K562 (cell line): ENCODE results near the gene LRP3. TPM values are rescaled to one million over a fixed set of nuclear protein-coding genes. Genes with fewer than 3 reads are reported as not detected.

Experiments used
- CHD7 ChIP-seq: fragments of 200-600 bp; sonication (generic); IDR thresholded peaks from one replicate; pipeline ENCODE4 v1.6.1; 2012; ENCODE audit warnings: mild to moderate bottlenecking, low read depth, low read length, inconsistent platforms
- KHSRP ChIP-seq: fragments of 450-650 bp; IDR thresholded peaks from 2 replicates; pipeline ENCODE4 v1.6.1; 2017
- SAFB2 ChIP-seq: fragments of 200-400 bp; formaldehyde crosslinking; IDR thresholded peaks from 2 replicates; pipeline ENCODE4 v1.6.1; 2018; ENCODE audit warnings: borderline replicate concordance, low read length, low read depth, moderate library complexity; ENCODE audit not compliant: severe bottlenecking
- ZNF146 ChIP-seq: IDR thresholded peaks from one replicate; pipeline ENCODE4 v1.6.1; 2018; ENCODE audit warnings: missing compliant biosample characterization; ENCODE audit not compliant: unreplicated experiment
- polyA plus RNA-seq, 8 experiments: library from polyadenylated mRNA; depleted of rRNA in 4 of 8; stranded (reverse) in 5 of 8; unstranded in 3 of 8; fragments of >200 nt; fragmentation: Nextera tagmentation in 2 of 8; fragmentation: Illumina TruSeq in 1 of 8; extraction: Ambion mirVana in 2 of 8; extraction: Trizol in 1 of 8; gene quantifications; 2 replicates each; pipeline versions ENCODE4 v1.2.1 to v1.2.3, GENCODE V29; 2011 to 2014; ENCODE audit warnings: inconsistent platforms in 1 of 8, missing spikeins in 1 of 8
- total RNA-seq, 7 experiments: library from RNA; depleted of rRNA in 6 of 7; stranded (reverse); fragments of >200 nt in 6 of 7; fragmentation: Illumina TruSeq in 2 of 7; extraction: Trizol in 2 of 7; gene quantifications; 2 replicates each; pipeline versions ENCODE4 v1.2.1 to v1.2.3, GENCODE V29; 2011 to 2021; ENCODE audit warnings: low replicate concordance in 1 of 7
- TF ChIP-seq, protein P1 (sequence below): fragments of 450-650 bp; IDR thresholded peaks from 2 replicates; pipeline ENCODE4 v1.6.1; 2016; ENCODE audit warnings: mild to moderate bottlenecking, moderate library complexity

LRP3 gene
- total and polyA plus RNA-seq, 9 of the 15 experiments (the other 6 are each of a cell fraction or from before 2014, with no cell fraction given), result 0.29 TPM; not detected in 8

DNA sequence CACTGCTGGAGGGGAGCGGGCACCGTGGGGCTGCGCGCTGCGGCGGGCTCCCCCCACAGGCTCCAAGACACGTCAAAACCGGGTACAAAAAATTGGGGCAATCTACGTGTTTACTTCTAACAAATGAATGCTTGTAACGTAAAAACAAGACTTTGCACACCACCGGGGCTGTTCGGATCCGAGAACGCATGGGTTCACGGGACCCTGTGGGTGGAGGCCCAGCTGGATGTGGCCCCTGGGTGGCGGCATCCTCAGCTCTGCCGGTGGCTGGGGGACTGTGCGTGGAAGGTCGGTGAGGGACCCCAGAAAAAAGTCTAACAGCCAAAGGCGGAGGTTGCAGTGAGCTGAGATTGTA is 41.8 kb downstream of the LRP3 start (continued):
- TF ChIP-seq CHD7 (no peak), ZNF146 (CRISPR knock-in tag) (no peak), SAFB2 (no peak), KHSRP (no peak)
- TF ChIP-seq, protein P1, sequence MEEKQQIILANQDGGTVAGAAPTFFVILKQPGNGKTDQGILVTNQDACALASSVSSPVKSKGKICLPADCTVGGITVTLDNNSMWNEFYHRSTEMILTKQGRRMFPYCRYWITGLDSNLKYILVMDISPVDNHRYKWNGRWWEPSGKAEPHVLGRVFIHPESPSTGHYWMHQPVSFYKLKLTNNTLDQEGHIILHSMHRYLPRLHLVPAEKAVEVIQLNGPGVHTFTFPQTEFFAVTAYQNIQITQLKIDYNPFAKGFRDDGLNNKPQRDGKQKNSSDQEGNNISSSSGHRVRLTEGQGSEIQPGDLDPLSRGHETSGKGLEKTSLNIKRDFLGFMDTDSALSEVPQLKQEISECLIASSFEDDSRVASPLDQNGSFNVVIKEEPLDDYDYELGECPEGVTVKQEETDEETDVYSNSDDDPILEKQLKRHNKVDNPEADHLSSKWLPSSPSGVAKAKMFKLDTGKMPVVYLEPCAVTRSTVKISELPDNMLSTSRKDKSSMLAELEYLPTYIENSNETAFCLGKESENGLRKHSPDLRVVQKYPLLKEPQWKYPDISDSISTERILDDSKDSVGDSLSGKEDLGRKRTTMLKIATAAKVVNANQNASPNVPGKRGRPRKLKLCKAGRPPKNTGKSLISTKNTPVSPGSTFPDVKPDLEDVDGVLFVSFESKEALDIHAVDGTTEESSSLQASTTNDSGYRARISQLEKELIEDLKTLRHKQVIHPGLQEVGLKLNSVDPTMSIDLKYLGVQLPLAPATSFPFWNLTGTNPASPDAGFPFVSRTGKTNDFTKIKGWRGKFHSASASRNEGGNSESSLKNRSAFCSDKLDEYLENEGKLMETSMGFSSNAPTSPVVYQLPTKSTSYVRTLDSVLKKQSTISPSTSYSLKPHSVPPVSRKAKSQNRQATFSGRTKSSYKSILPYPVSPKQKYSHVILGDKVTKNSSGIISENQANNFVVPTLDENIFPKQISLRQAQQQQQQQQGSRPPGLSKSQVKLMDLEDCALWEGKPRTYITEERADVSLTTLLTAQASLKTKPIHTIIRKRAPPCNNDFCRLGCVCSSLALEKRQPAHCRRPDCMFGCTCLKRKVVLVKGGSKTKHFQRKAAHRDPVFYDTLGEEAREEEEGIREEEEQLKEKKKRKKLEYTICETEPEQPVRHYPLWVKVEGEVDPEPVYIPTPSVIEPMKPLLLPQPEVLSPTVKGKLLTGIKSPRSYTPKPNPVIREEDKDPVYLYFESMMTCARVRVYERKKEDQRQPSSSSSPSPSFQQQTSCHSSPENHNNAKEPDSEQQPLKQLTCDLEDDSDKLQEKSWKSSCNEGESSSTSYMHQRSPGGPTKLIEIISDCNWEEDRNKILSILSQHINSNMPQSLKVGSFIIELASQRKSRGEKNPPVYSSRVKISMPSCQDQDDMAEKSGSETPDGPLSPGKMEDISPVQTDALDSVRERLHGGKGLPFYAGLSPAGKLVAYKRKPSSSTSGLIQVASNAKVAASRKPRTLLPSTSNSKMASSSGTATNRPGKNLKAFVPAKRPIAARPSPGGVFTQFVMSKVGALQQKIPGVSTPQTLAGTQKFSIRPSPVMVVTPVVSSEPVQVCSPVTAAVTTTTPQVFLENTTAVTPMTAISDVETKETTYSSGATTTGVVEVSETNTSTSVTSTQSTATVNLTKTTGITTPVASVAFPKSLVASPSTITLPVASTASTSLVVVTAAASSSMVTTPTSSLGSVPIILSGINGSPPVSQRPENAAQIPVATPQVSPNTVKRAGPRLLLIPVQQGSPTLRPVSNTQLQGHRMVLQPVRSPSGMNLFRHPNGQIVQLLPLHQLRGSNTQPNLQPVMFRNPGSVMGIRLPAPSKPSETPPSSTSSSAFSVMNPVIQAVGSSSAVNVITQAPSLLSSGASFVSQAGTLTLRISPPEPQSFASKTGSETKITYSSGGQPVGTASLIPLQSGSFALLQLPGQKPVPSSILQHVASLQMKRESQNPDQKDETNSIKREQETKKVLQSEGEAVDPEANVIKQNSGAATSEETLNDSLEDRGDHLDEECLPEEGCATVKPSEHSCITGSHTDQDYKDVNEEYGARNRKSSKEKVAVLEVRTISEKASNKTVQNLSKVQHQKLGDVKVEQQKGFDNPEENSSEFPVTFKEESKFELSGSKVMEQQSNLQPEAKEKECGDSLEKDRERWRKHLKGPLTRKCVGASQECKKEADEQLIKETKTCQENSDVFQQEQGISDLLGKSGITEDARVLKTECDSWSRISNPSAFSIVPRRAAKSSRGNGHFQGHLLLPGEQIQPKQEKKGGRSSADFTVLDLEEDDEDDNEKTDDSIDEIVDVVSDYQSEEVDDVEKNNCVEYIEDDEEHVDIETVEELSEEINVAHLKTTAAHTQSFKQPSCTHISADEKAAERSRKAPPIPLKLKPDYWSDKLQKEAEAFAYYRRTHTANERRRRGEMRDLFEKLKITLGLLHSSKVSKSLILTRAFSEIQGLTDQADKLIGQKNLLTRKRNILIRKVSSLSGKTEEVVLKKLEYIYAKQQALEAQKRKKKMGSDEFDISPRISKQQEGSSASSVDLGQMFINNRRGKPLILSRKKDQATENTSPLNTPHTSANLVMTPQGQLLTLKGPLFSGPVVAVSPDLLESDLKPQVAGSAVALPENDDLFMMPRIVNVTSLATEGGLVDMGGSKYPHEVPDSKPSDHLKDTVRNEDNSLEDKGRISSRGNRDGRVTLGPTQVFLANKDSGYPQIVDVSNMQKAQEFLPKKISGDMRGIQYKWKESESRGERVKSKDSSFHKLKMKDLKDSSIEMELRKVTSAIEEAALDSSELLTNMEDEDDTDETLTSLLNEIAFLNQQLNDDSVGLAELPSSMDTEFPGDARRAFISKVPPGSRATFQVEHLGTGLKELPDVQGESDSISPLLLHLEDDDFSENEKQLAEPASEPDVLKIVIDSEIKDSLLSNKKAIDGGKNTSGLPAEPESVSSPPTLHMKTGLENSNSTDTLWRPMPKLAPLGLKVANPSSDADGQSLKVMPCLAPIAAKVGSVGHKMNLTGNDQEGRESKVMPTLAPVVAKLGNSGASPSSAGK, result no peak
- TF ChIP-seq, all 486 proteins: peak for 0
